H9 (cell line): Measurements from ENCODE around the gene SPRR3. TPM values are rescaled to one million over a fixed set of nuclear protein-coding genes. Genes with fewer than 3 reads are reported as not detected.

ENCODE experiments used
- DNase-seq: peaks from one replicate; pipeline ENCODE4 v3.0.0-alpha.2; 2017
- H2AFZ ChIP-seq: one replicate; pipeline ENCODE4 v1.6.1; 2013; ENCODE audit warnings: mild to moderate bottlenecking, low read length, control low read depth, moderate library complexity
- H2AK5ac ChIP-seq: 2 replicates; pipeline ENCODE4 v1.6.1; 2013; ENCODE audit warnings: low read length, control low read depth, mixed read lengths; ENCODE audit not compliant: insufficient read length
- H2BK120ac ChIP-seq: one replicate; pipeline ENCODE4 v1.6.1; 2013; ENCODE audit warnings: low read depth, mild to moderate bottlenecking, low read length, control low read depth, inconsistent platforms; ENCODE audit not compliant: poor library complexity, severe bottlenecking
- H2BK12ac ChIP-seq: 2 replicates; pipeline ENCODE4 v1.6.1; 2013; ENCODE audit warnings: low read length, control low read depth, mixed read lengths, low read depth; ENCODE audit not compliant: insufficient read length
- H2BK15ac ChIP-seq: 2 replicates; pipeline ENCODE4 v1.6.1; 2013; ENCODE audit warnings: low read depth, low read length, control low read depth
- H2BK20ac ChIP-seq: one replicate; pipeline ENCODE4 v1.6.1; 2013; ENCODE audit warnings: low read depth, mild to moderate bottlenecking, low read length, control low read depth, inconsistent platforms; ENCODE audit not compliant: poor library complexity, severe bottlenecking
- H2BK5ac ChIP-seq: 2 replicates; pipeline ENCODE4 v1.6.1; 2013; ENCODE audit warnings: low read length, control low read depth, mixed read lengths; ENCODE audit not compliant: insufficient read length
- H3K14ac ChIP-seq: 2 replicates; pipeline ENCODE4 v1.6.1; 2013; ENCODE audit warnings: low read length, control low read depth; ENCODE audit not compliant: insufficient read depth
- H3K18ac ChIP-seq: 2 replicates; pipeline ENCODE4 v1.6.1; 2013; ENCODE audit warnings: low read depth, mild to moderate bottlenecking, mixed read lengths, low read length, control low read depth; ENCODE audit not compliant: insufficient read length
- H3K23ac ChIP-seq: 2 replicates; pipeline ENCODE4 v1.6.1; 2013; ENCODE audit warnings: low read length, control low read depth, mixed read lengths, low read depth; ENCODE audit not compliant: insufficient read length
- H3K23me2 ChIP-seq: 2 replicates; pipeline ENCODE4 v1.6.1; 2013; ENCODE audit warnings: low read depth, mild to moderate bottlenecking, mixed read lengths, low read length, control low read depth; ENCODE audit not compliant: insufficient read length, poor library complexity, severe bottlenecking
- H3K27ac ChIP-seq: 2 replicates; pipeline ENCODE4 v1.5.1; 2013; ENCODE audit warnings: low read length, control low read depth, mixed read lengths, low read depth; ENCODE audit not compliant: insufficient read length
- H3K27me3 ChIP-seq: 2 replicates; pipeline ENCODE4 v1.6.1; 2013; ENCODE audit warnings: low read length, control low read depth, inconsistent platforms; ENCODE audit not compliant: insufficient read depth
- H3K4ac ChIP-seq: 2 replicates; pipeline ENCODE4 v1.6.1; 2013; ENCODE audit warnings: low read depth, mild to moderate bottlenecking, control low read depth, inconsistent platforms, low read length, moderate library complexity
- H3K4me1 ChIP-seq: 2 replicates; pipeline ENCODE4 v1.6.1; 2013; ENCODE audit warnings: low read length, control low read depth, inconsistent platforms; ENCODE audit not compliant: insufficient read depth
- H3K4me2 ChIP-seq: 2 replicates; pipeline ENCODE4 v1.6.1; 2013; ENCODE audit warnings: low read length, control low read depth, mixed read lengths; ENCODE audit not compliant: insufficient read length, insufficient read depth
- H3K56ac ChIP-seq: 2 replicates; pipeline ENCODE4 v1.6.1; 2013; ENCODE audit warnings: low read depth, mild to moderate bottlenecking, mixed read lengths, low read length, control low read depth; ENCODE audit not compliant: insufficient read length
- H3K79me1 ChIP-seq: 2 replicates; pipeline ENCODE4 v1.6.1; 2013; ENCODE audit warnings: low read depth, mild to moderate bottlenecking, moderate library complexity, low read length, control low read depth, inconsistent platforms; ENCODE audit not compliant: insufficient read depth, poor library complexity, severe bottlenecking
- H3K79me2 ChIP-seq: 2 replicates; pipeline ENCODE4 v1.6.1; 2013; ENCODE audit warnings: low read length, control low read depth, inconsistent platforms; ENCODE audit not compliant: insufficient read depth
- H3K9ac ChIP-seq: 2 replicates; pipeline ENCODE4 v1.6.1; 2013; ENCODE audit warnings: low read length, control low read depth, mixed read lengths; ENCODE audit not compliant: insufficient read length; ENCODE audit errors: extremely low read depth
- H3K9me3 ChIP-seq: one replicate; pipeline ENCODE4 v1.6.1; 2013; ENCODE audit warnings: low read depth, low read length, inconsistent platforms; ENCODE audit not compliant: control insufficient read depth
- H3T11ph ChIP-seq: one replicate; pipeline ENCODE4 v1.6.1; 2013; ENCODE audit warnings: mild to moderate bottlenecking, low read length, control low read depth, inconsistent platforms
- H4K20me1 ChIP-seq: one replicate; pipeline ENCODE4 v1.6.1; 2013; ENCODE audit not compliant: control insufficient read depth, insufficient read length, insufficient read depth
- H4K5ac ChIP-seq: 2 replicates; pipeline ENCODE4 v1.6.1; 2013; ENCODE audit warnings: low read depth, mild to moderate bottlenecking, mixed read lengths, low read length, control low read depth; ENCODE audit not compliant: insufficient read length
- H4K8ac ChIP-seq: replicated peaks from 2 replicates; pipeline ENCODE4 v1.6.1; 2013; ENCODE audit warnings: low read length, control low read depth, mixed read lengths, low read depth; ENCODE audit not compliant: insufficient read length
- H4K91ac ChIP-seq: 2 replicates; pipeline ENCODE4 v1.6.1; 2013; ENCODE audit warnings: low read depth, mild to moderate bottlenecking, moderate library complexity, mixed read lengths, low read length, control low read depth; ENCODE audit not compliant: insufficient read length
- H3K27ac Mint-ChIP-seq, 3 experiments: 2 replicates in 2 of 3; 3 replicates in 1 of 3; pipeline ENCODE4 v1.8.0; 2020 to 2021; ENCODE audit warnings: mixed read lengths in 3 of 3, mild to moderate bottlenecking in 1 of 3, moderate library complexity in 1 of 3
- H3K27me3 Mint-ChIP-seq: 2 replicates; pipeline ENCODE4 v1.8.0; 2021; ENCODE audit warnings: low read depth, mild to moderate bottlenecking, moderate library complexity, mixed read lengths
- H3K36me3 Mint-ChIP-seq, 3 experiments: 2 replicates in 2 of 3; 3 replicates in 1 of 3; pipeline ENCODE4 v1.8.0; 2020 to 2021; ENCODE audit warnings: low read depth in 3 of 3, mixed read lengths in 3 of 3; ENCODE audit not compliant: insufficient read depth in 1 of 3
- H3K4me1 Mint-ChIP-seq, 2 experiments: 2 replicates each; pipeline ENCODE4 v1.8.0; 2020; ENCODE audit warnings: mixed read lengths in 2 of 2
- H3K4me3 Mint-ChIP-seq, 2 experiments: 2 replicates in 1 of 2; 3 replicates in 1 of 2; pipeline ENCODE4 v1.8.0; 2020 to 2021; ENCODE audit warnings: mild to moderate bottlenecking in 2 of 2, mixed read lengths in 2 of 2, moderate library complexity in 1 of 2
- H3K9me3 Mint-ChIP-seq, 2 experiments: 2 replicates in 1 of 2; 3 replicates in 1 of 2; pipeline ENCODE4 v1.8.0; 2020; ENCODE audit warnings: mild to moderate bottlenecking in 2 of 2, mixed read lengths in 2 of 2, moderate library complexity in 1 of 2
- WGBS: extraction: QIAGEN DNeasy Blood & Tissue Kit; methylation state at CpG from one replicate; pipeline ENCODE4 v1.1.7; 2013; ENCODE audit warnings: missing lambda C conversion rate, low lambda C conversion rate, mixed read lengths; ENCODE audit not compliant: insufficient read length; ENCODE audit errors: extremely low coverage; 5-methylcytosine and 5-hydroxymethylcytosine counted together
- long read RNA-seq: library from polyadenylated mRNA; unstranded; transcript quantifications from one replicate; pipeline ENCODE4 v2.0.0, GENCODE V29; 2020
- total RNA-seq: library from RNA; stranded (reverse); gene quantifications from 2 replicates; pipeline ENCODE4 v1.2.1, GENCODE V29; 2021
- TF ChIP-seq, protein P1 (sequence below): fragments of 200-600 bp; sonication (generic); conservative IDR thresholded peaks from 3 replicates; pipeline ENCODE4 v1.8.0; 2021; ENCODE audit warnings: antibody characterized with exemption, mild to moderate bottlenecking

SPRR3 gene
- not detected in 2 replicates for total RNA-seq
- long read RNA-seq, result 0 reads

GRCh38 chr1:153001382-153001781 is at the start of gene SPRR3:
Gene SPRR3 (plus strand): TSS chr1:153001749. CDS start chr1:153003021, 1,272 bp downstream.
- no peak within 1 kb of the TSS for H3K4me3 Mint-ChIP-seq
- DNase-seq, result no peak
- Histone ChIP-seq H3K27me3 (no peaks in the 10 kb centered on the region), H2BK12ac (no peak within 1 kb of the TSS), H3K27ac (no peak within 1 kb of the TSS), H3K4me2 (no peak within 1 kb of the TSS), H2BK120ac (no peak within 1 kb of the TSS), H3K79me2 (no peaks in the 10 kb centered on the region), H4K91ac (no peak within 1 kb of the TSS), H3K9ac (no peak within 1 kb of the TSS), H2BK20ac (no peak within 1 kb of the TSS), H4K20me1 (no peaks in the 10 kb centered on the region), H2AFZ (no peak within 1 kb of the TSS), H3K9me3 (no peaks in the 10 kb centered on the region), H4K5ac (no peak within 1 kb of the TSS), H3K4ac (no peak within 1 kb of the TSS), H3K79me1 (no peaks in the 10 kb centered on the region), H3K18ac (no peak within 1 kb of the TSS), H4K8ac (no peak within 1 kb of the TSS), H3K56ac (no peak within 1 kb of the TSS), H3K14ac (no peak within 1 kb of the TSS), H3K4me1 (no peaks in the 10 kb centered on the region; the same call in 1 of the 2 replicates), H2BK15ac (no peak within 1 kb of the TSS), H3K23me2 (no peaks in the 10 kb centered on the region), H3K23ac (no peak within 1 kb of the TSS), H2AK5ac (no peak within 1 kb of the TSS), H2BK5ac (no peak within 1 kb of the TSS), H3T11ph (no peak within 1 kb of the TSS)
- no peaks in the 10 kb centered on the region for H3K36me3 Mint-ChIP-seq
- H3K27me3 Mint-ChIP-seq, result peaks cover 5% of the 10 kb centered on the region; the same call in 1 of the 2 replicates
- peaks cover 9 to 15% of the 10 kb centered on the region in 2 experiments for H3K4me1 Mint-ChIP-seq
- peak within 1 kb of the TSS in 1 of 3 experiments; percentile 63; a peak in 1 of 7 replicates for H3K27ac Mint-ChIP-seq
- peaks cover 11 to 21% of the 10 kb centered on the region in 2 experiments; a peak in 3 of 5 replicates for H3K9me3 Mint-ChIP-seq
- TF ChIP-seq, protein P1, sequence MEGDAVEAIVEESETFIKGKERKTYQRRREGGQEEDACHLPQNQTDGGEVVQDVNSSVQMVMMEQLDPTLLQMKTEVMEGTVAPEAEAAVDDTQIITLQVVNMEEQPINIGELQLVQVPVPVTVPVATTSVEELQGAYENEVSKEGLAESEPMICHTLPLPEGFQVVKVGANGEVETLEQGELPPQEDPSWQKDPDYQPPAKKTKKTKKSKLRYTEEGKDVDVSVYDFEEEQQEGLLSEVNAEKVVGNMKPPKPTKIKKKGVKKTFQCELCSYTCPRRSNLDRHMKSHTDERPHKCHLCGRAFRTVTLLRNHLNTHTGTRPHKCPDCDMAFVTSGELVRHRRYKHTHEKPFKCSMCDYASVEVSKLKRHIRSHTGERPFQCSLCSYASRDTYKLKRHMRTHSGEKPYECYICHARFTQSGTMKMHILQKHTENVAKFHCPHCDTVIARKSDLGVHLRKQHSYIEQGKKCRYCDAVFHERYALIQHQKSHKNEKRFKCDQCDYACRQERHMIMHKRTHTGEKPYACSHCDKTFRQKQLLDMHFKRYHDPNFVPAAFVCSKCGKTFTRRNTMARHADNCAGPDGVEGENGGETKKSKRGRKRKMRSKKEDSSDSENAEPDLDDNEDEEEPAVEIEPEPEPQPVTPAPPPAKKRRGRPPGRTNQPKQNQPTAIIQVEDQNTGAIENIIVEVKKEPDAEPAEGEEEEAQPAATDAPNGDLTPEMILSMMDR, result no peak
- no CpG with 5 or more reads among the region's 2 CpGs for WGBS
